G401 (cell line): ENCODE results near the gene SPNS1. TPM values are rescaled to one million over a fixed set of nuclear protein-coding genes. Genes with fewer than 3 reads are reported as not detected.
"Not testable (repeated sequence)": the region's sequence is repeated elsewhere in the genome, so short reads cannot be mapped to it uniquely, and the experiment has no call there.

ENCODE experiments used
- DNase-seq: peaks from one replicate; pipeline ENCODE4 v3.0.0-alpha.2; 2015; ENCODE audit warnings: low spot score
- in situ Hi-C: cut with HindIII; loops from 2 replicates; pipeline ENCODE4 v1.10.0; 2016; ENCODE audit warnings: low sequenced_read_pairs, mixed read lengths
- total RNA-seq: library from RNA; depleted of rRNA; stranded (reverse); fragments of >200 nt; shearing (Covaris generic); gene quantifications from 2 replicates; pipeline ENCODE4 v1.2.3, GENCODE V29; 2014

SPNS1 gene
- total RNA-seq, 1 experiment from 2014 or later = 81.8 TPM

GRCh38 chr16:28985211-28986041 is 10.8 kb downstream of the SPNS1 start:
- in situ Hi-C loops = no loop called here
- DNase-seq = no peak

GRCh38 chr16:28986046-28986445 is 11.5 kb downstream of the SPNS1 start:
- in situ Hi-C loops = no loop called here
- DNase-seq = no peak

GRCh38 chr16:28986492-28986891 is 11.9 kb downstream of the SPNS1 start:
- no peak for DNase-seq
- in situ Hi-C loops = no loop called here

- in situ Hi-C loops = no loop called here
- no peak for DNase-seq
These were observed 12.7 kb downstream of the SPNS1 start for GRCh38 chr16:28987170-28987853.

- no peak for DNase-seq
- in situ Hi-C loops = no loop called here
These were observed 14.8 kb downstream of the SPNS1 start for GRCh38 chr16:28989363-28989762.

GRCh38 chr16:28990375-28991040 is 15.9 kb downstream of the SPNS1 start:
- in situ Hi-C loops = no loop called here
- no peak for DNase-seq

GRCh38 chr16:28991687-28992086 is 17.1 kb downstream of the SPNS1 start:
- in situ Hi-C loops = no loop called here
- no peak for DNase-seq

GRCh38 chr16:28992496-28992895 is 17.9 kb downstream of the SPNS1 start:
- no peak for DNase-seq
- in situ Hi-C loops = no loop called here

- in situ Hi-C loops = no loop called here
- no peak for DNase-seq
These were observed 24.3 kb downstream of the SPNS1 start for GRCh38 chr16:28998837-28999236.

GRCh38 chr16:28999577-28999976 is 25.0 kb downstream of the SPNS1 start:
- DNase-seq = no peak
- in situ Hi-C loops = no loop called here

GRCh38 chr16:29000019-29000418 is 25.4 kb downstream of the SPNS1 start:
- in situ Hi-C loops = no loop called here
- no peak for DNase-seq

GRCh38 chr16:29004496-29005139 is 30.0 kb downstream of the SPNS1 start:
- in situ Hi-C loops, DNase-seq: not testable (repeated sequence)

GRCh38 chr16:29007730-29008593 is 33.4 kb downstream of the SPNS1 start:
- no peak for DNase-seq
- in situ Hi-C loops = no loop called here

GRCh38 chr16:29009050-29009837 is 34.7 kb downstream of the SPNS1 start:
- DNase-seq = no peak
- in situ Hi-C loops = no loop called here

GRCh38 chr16:29009838-29010166 is 35.2 kb downstream of the SPNS1 start:
- no peak for DNase-seq
- in situ Hi-C loops = no loop called here

- no peak for DNase-seq
- in situ Hi-C loops = no loop called here
These were observed 36.5 kb downstream of the SPNS1 start for GRCh38 chr16:29011112-29011511.

- in situ Hi-C loops = no loop called here
- no peak for DNase-seq
These were observed 37.3 kb downstream of the SPNS1 start for GRCh38 chr16:29011851-29012250.

- in situ Hi-C loops = no loop called here
These were observed 38.5 kb downstream of the SPNS1 start for GRCh38 chr16:29012913-29013553.

More at GRCh38 chr16:29012913-29013553, 38.5 kb downstream of the SPNS1 start:
- DNase-seq = no peak
